SH-SY5Y (cell line): Measurements from ENCODE around the gene ITPR2.

Source experiments
- GATA2 ChIP-seq: IDR thresholded peaks from 2 replicates; pipeline ENCODE4 v1.6.1; 2011; ENCODE audit warnings: mild to moderate bottlenecking, low read depth, low read length
- GATA3 ChIP-seq: IDR thresholded peaks from 2 replicates; pipeline ENCODE4 v1.6.1; 2011; ENCODE audit warnings: low read depth, mild to moderate bottlenecking, low read length, moderate library complexity

ITPR2 gene

DNA sequence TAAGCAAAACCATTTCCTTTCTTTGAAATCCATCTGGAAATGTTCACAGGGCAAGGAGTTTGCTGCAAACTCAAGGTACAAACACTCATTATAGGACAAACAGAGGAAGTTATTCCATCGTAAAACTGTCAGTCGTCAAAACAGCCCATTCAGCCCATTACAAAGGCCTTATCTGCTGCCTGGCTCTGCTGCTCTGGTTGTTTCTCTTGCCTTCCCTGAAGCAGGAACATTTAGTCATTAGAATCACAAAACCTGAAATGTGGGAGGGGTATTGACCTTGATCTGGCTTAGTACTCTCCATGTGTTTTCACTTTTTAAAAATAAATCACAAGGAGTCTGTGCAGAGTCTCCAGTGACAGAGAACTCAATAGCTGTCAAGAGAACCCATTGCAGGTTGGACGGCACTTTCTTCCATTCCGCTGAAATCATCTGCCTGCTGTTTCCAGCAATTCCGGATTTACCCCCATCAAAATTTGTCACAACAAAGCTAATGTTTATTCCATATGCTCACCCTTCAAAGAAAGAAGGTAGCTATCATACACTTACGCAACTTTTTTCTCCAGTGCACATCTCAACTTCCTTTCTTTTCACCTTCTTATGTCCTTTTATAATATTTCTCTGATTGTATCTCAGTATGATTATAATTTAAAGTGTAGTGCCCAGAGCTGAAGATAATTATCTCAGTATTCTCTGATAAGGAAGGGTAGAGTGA, 24.6 kb upstream of the ITPR2 start:
- TF ChIP-seq GATA3 (no peak), GATA2 (no peak)

DNA sequence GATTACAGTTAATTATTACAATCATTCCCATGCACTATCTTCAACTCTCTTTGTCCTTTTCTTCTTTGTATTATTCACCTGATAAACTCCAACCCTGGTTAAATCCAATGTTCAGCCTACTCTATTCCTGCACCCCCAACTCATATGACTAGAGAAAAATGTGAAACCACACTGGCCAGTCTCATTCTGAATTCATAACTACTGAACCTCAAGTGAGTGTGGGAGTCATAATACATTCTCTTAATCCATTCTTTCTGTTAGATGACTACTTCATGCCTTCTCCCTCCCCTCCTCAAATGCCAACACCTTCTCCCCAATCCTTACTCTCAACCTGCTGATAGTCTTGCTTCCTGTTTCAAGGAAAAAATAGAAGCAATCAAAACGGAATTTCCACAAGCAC, 22.3 kb upstream of the ITPR2 start:
- TF ChIP-seq GATA3 (no peak), GATA2 (no peak)

DNA sequence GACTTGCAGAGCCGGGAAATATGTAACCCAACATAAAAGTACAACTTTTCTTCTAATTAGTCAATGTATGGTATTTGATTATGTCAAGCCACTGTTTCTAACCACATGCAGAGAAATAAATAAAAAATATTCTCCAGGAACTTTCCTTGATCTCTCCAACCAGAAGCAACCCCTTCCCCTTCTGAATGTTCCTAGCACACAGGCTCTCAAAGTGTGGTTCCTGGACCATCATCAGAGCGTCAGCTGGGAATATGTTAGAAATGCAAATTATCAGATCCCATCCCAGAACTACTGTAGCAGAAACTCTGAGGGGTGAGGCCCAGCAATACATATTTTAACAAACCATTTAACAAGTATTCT, 21.0 kb upstream of the ITPR2 start:
- TF ChIP-seq GATA3 (no peak), GATA2 (no peak)

DNA sequence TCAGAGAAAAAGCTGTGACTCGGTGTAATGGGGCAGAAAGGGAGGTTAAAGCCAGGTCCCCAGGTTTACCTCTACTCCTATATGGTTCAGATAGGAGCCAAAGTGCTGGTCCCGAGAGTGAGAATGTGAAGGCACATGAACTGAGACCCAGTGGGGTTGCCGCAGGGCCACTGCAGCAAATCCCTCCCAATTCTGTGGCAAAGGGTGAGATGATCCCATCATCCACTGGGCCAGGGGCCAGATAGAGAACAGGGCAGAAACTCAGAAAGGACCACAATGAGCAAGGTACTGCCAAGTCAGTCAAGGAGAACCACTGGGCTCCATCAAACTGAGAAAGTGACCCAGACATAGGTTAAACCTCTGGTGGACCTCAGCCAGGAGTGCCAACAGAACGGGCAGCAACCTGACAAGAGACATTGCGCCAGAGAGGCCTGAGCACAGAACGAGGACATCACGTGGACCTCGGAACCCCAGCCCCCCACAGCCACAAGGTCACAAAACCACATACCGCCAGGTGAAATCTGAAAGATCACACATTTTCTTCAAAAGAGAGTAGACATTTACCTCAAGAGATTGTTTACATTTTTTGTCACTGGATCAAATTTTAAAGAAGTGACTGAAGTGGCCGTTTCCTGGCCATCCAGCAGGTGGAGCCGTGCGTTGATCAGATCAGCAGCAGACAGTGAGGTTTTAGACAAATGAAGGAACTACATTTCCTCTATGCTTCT, 20.5 kb upstream of the ITPR2 start:
- TF ChIP-seq GATA3, result no peak
- TF ChIP-seq GATA2, result peak; percentile 71; the same call in 1 of the 2 replicates

DNA sequence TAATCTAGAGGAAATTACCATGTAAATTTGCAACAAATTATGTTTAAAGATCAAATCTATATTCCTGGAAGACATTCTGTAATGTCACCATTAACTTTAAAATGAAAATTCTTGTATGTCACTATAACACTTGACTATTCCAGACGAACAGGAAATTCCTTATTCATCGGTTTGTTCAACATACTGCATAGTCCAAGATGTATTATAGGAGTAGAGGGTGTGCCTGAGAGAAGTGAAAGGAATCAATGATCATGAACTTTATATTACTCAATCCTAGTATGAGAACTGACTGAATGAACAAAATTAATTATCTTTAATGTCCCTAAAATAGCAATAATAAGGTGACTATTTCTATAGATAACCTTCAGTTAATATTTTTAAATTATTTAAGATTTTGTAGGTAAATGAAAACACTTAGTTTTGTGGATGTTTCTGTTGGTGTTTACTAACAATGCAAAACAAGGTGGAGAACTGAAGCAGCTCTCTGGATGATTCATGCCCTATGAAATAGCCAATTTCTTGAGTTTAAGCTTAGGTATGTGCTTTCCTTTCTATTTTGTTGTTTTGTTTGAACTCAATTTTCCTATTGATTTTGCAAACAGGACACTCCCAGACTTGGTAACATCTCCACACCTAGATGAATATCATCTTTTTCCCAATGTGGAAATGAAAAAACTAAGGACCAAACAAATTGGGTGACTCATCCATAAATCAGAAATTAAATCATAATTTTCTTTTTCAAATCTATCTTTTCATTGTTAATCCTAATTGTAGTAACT, 18.2 kb upstream of the ITPR2 start:
- no peak for TF ChIP-seq GATA2
- TF ChIP-seq GATA3, result no peak

DNA sequence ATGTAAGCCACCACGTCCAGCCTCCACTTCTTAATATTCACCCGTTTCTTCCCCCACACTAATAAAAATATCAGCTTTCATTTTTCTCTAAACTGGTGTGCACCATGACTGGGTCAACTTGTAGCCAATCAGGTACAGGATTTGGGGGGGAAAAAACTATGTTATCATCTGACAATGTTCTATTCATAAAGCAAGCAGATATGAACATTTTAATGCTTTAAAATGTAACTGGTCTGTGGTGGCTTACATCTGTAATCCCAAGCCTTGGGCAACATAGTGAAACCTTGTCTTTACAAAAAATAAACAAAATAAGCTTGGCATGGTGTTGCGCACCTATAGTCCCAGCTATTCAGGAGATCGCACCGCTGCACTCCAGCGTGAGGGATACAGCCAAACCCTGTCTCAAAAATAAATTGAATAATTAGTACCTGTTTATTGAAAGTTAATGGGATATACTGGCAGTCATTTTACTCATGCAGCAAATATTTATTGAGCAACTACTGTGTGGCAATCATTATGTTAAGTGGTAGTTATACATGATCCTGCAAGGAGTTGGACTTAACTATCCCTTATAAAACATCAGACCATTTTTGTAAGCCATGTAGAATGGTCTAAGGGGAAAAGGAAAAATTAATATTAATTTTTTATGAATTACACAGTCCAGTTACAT, 15.3 kb upstream of the ITPR2 start:
- no peak for TF ChIP-seq GATA3

DNA sequence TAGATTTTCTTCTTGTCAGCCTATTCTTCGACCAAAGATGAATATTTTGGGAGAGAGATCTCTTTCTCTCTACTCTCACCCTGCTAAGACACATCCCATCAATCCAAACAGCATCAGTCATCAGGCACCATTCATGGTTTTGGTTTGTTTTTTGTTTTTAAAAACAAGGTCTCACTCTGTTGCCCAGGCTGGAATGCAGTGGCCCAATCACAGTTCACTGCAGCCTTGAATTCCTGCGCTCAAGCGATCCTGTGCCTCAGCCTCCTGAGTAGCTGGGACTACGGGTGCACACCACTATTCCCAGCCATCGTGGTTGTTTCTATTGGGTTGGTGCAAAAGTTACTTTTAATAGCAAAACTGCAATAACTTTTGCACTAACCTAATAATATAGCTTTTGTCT, 14.4 kb upstream of the ITPR2 start:
- TF ChIP-seq GATA2 (no peak), GATA3 (no peak)

DNA sequence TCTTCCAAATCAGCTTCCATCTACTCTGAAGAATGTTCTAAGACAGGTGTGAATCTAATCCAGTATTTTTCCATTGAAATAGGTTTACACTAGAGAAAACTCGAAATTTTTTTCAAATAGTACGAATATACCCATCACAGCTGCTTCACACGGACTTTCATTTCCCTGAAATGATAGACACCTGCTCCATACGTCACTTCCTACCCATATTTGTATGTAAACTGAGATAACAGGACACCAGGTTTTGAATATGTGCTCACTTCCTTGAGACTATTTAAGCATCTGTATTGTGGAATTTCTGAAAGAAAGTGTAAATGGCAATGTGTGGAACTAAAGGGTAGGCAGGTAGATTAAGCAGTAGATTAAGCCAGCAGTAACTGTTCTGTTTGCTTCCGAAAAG, 13.4 kb upstream of the ITPR2 start:
- TF ChIP-seq GATA3 (no peak), GATA2 (no peak)

DNA sequence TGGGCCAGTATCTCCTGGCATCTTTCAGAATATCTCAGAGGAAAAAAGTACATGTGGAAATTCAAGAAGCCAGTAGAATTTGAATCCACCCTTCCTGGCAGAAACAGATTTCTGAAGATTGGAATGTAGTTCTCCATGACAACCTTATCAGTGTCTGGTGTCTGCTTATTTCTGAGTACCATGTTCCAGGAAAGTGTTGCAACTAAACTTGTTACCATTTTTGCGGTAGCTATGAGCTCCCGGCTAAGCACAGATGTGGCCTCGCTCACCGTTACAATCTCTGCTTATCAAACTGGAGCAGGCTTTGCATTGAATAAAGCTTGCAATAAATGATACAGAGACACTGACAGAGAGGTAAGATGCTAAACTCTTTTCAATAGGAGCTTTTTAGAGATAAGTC, 13.0 kb upstream of the ITPR2 start:
- TF ChIP-seq GATA3, result peak; percentile 57
- peak; percentile 86 for TF ChIP-seq GATA2

DNA sequence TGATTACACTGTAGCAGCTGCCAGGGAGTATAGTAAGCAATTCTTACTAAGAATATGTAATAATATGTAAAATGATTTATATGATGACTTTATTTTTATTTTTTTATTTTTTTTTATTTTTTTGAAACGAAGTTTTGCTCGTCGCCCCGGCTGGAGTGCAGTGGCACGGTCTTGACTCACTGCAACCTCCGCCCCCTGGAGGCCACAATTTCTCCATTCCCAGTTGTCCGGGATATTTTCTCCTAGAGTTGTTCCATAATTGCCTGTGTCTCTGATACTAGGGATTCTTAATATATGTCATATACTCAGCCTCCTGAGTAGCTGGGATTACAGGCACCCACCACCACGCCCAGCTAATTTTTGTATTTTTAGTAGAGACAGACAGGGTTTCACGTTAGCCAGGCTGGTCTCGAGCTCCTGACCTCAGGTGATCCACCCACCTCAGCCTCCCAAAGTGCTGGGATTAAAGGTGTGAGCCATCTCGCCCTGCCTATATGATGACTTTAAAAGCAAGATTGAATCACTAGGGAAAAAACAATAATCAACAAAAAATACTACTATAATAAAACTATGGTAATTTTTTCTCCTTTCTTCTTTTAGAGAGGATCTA, 12.2 kb upstream of the ITPR2 start:
- no peak for TF ChIP-seq GATA2
- TF ChIP-seq GATA3, result no peak

DNA sequence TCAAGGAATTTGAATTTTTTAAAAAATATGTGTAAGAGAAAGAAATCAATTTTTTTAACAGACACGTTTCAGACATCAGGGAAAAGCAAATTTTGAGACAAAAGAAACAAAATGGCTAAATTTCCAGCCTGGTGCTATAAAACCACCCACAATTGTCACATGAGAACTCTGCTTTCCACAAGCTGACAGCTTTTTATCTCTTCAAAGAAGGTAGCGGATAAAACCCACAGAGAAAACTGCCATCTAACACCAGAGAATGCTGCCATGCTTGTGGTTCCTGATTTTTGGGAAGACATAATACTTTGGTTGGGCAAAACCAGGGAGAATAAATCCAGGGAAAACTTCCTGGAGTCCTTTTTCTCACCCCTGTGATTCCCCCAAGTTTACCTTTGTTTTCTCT, 10.3 kb upstream of the ITPR2 start:
- no peak for TF ChIP-seq GATA3
- TF ChIP-seq GATA2, result no peak

DNA sequence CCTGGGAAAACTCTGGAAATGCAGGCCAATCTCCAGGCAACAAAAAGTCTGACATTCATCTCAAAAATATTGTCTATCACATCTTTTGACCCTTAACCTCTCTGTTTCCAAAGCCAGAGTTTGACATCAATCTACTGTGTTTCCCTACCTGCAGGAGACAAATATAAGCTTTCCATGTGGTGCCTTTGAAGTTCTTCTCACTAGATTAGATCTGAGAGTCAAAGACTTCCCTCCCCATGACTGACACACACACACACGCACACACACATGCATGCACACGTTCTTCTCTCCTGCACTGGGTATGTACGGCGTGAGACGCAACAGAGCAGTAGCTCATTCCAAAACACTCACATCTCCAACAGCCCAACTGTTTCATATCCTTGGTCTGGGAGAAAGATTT, 8.1 kb upstream of the ITPR2 start:
- TF ChIP-seq GATA2 (no peak), GATA3 (no peak)

DNA sequence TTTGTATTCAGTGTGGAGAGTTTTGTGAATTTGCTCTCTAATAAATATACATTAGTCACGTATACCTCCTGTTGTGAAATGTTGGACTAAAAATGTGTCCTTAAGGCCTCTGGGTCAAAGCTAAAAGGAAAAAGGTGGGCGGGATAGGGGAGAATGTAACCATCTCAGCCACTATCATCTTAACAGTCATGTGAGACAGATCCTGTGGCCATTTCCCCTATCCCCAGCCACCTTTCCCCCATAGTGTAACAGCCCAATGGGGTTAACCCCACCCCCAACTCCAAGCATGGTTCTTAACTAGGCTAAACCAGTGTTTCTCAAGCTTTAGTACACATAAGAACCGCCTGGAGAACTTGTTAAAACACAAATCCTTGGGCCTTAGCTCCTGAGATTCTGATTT, 6.5 kb upstream of the ITPR2 start:
- no peak for TF ChIP-seq GATA3
- TF ChIP-seq GATA2, result no peak

DNA sequence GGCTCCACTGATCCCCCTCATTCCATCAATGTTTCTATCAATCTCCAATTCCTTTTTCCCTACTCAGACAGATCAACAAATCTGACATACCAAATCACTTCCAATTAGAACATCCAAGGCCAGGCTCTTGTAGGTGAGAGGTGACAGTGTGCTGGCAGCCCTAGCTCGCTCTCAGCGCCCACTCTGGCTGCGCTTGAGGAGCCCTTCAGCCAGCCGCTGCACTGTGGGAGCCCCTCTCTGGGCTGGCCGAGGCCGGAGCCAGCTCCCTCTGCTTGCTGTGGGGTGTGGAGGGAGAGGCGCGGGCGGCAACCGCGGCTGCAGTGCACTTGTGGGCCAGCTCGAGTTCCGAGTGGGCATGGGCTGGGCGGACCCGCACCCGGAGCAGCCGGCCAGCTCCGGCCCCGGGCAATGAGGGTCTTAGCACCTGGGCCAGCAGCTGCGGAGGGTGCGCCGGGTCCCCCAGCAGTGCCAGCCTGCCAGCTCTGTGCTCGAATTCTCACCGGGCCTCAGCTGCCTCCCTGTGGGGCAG, 6.0 kb upstream of the ITPR2 start:
- TF ChIP-seq GATA2, result no peak
- TF ChIP-seq GATA3, result no peak
